Measurements from ENCODE around the gene CD74. TPM values are rescaled to one million over a fixed set of nuclear protein-coding genes. Genes with fewer than 3 reads are reported as not detected.

The CD74 gene
- total RNA-seq, 1 donor from 2014 or later = 15.7 TPM

GRCh38 chr5:150413176-150413901 is 629 bp upstream of the CD74 start:
- no peaks in the 10 kb centered on the region for H3K27me3 Mint-ChIP-seq (ENCODE audit: low read depth, unreplicated experiment)

GRCh38 chr5:150411245-150411979 is 1.3 kb downstream of the CD74 start:
- no peak for TF ChIP-seq EZH2 (IDR thresholded peaks at IDR 0.05; ENCODE audit: insufficient read depth, low read length)
- no peak for DNase-seq (ENCODE audit: low read depth)
- no peak for FAIRE-seq
- Histone ChIP-seq H3K9me3 (ENCODE audit: insufficient read depth, low read depth, low read length) (no peaks in the 10 kb centered on the region), H3K4me2 (ENCODE audit: low read length) (no peak overlapping the region), H2AFZ (ENCODE audit: low read depth, low read length) (no peak overlapping the region), H3K27ac (ENCODE audit: low read depth, low read length) (no peak overlapping the region), H3K27me3 (ENCODE audit: insufficient read depth, low read length) (no peaks in the 10 kb centered on the region), H3K36me3 (ENCODE audit: insufficient read depth, low read length) (no peaks in the 10 kb centered on the region), H3K4me1 (ENCODE audit: insufficient read depth, low read length) (no peaks in the 10 kb centered on the region), H3K4me3 (ENCODE audit: insufficient read depth, low read depth, low read length) (no peak overlapping the region), H3K9ac (ENCODE audit: low read length) (no peak overlapping the region), H4K20me1 (ENCODE audit: insufficient read depth, low read length) (no peaks in the 10 kb centered on the region), H3K79me2 (ENCODE audit: insufficient read depth, low read length) (no peaks in the 10 kb centered on the region)
- H3K9me3 Mint-ChIP-seq (ENCODE audit: unreplicated experiment) = no peaks in the 10 kb centered on the region
- no peak overlapping the region for H3K27ac Mint-ChIP-seq (ENCODE audit: unreplicated experiment)
- no peaks in the 10 kb centered on the region for H3K36me3 Mint-ChIP-seq (ENCODE audit: low read depth, unreplicated experiment)
- no peak overlapping the region for H3K4me3 Mint-ChIP-seq (ENCODE audit: unreplicated experiment)
- H3K27me3 Mint-ChIP-seq (ENCODE audit: low read depth, unreplicated experiment) = no peaks in the 10 kb centered on the region
- peaks cover 4% of the 10 kb centered on the region for H3K4me1 Mint-ChIP-seq (ENCODE audit: low read depth, unreplicated experiment)

More at GRCh38 chr5:150413176-150413901, 629 bp upstream of the CD74 start:
- DNase-seq (ENCODE audit: low read depth) = no peak
- peak overlapping the region; percentile 60 for H3K4me2 ChIP-seq (ENCODE audit: low read length)
- H3K27me3 ChIP-seq (ENCODE audit: insufficient read depth, low read length) = no peaks in the 10 kb centered on the region
- H3K4me3 ChIP-seq (ENCODE audit: insufficient read depth, low read depth, low read length) = no peak overlapping the region
- Mint-ChIP-seq H3K4me3 (ENCODE audit: unreplicated experiment) (peak overlapping the region; percentile 42), H3K36me3 (ENCODE audit: low read depth, unreplicated experiment) (no peaks in the 10 kb centered on the region), H3K27ac (ENCODE audit: unreplicated experiment) (no peak overlapping the region), H3K4me1 (ENCODE audit: low read depth, unreplicated experiment) (peaks cover 4% of the 10 kb centered on the region), H3K9me3 (ENCODE audit: unreplicated experiment) (no peaks in the 10 kb centered on the region)
- TF ChIP-seq CTCF (IDR thresholded peaks at IDR 0.05; ENCODE audit: insufficient read depth, low read depth, low read length) (no peak), EZH2 (IDR thresholded peaks at IDR 0.05; ENCODE audit: insufficient read depth, low read length) (no peak)
- H2AFZ ChIP-seq (ENCODE audit: low read depth, low read length) = peak overlapping the region; percentile 44
- H3K9ac ChIP-seq (ENCODE audit: low read length) = no peak overlapping the region
- H3K4me1 ChIP-seq (ENCODE audit: insufficient read depth, low read length) = no peaks in the 10 kb centered on the region
- H3K27ac ChIP-seq (ENCODE audit: low read depth, low read length) = no peak overlapping the region
- FAIRE-seq = no peak
- no peaks in the 10 kb centered on the region for H4K20me1 ChIP-seq (ENCODE audit: insufficient read depth, low read length)
- no peaks in the 10 kb centered on the region for H3K79me2 ChIP-seq (ENCODE audit: insufficient read depth, low read length)
- no peaks in the 10 kb centered on the region for H3K36me3 ChIP-seq (ENCODE audit: insufficient read depth, low read length)
- no peaks in the 10 kb centered on the region for H3K9me3 ChIP-seq (ENCODE audit: insufficient read depth, low read depth, low read length)

GRCh38 chr5:150410524-150411244 is 2.0 kb downstream of the CD74 start:
- no peak for FAIRE-seq
- Histone ChIP-seq H3K9ac (ENCODE audit: low read length) (no peak overlapping the region), H3K79me2 (ENCODE audit: insufficient read depth, low read length) (no peaks in the 10 kb centered on the region), H3K4me2 (ENCODE audit: low read length) (no peak overlapping the region), H3K36me3 (ENCODE audit: insufficient read depth, low read length) (no peaks in the 10 kb centered on the region), H2AFZ (ENCODE audit: low read depth, low read length) (no peak overlapping the region), H4K20me1 (ENCODE audit: insufficient read depth, low read length) (no peaks in the 10 kb centered on the region), H3K27ac (ENCODE audit: low read depth, low read length) (no peak overlapping the region), H3K27me3 (ENCODE audit: insufficient read depth, low read length) (no peaks in the 10 kb centered on the region), H3K9me3 (ENCODE audit: insufficient read depth, low read depth, low read length) (no peaks in the 10 kb centered on the region), H3K4me3 (ENCODE audit: insufficient read depth, low read depth, low read length) (no peak overlapping the region), H3K4me1 (ENCODE audit: insufficient read depth, low read length) (no peaks in the 10 kb centered on the region)
- TF ChIP-seq EZH2 (IDR thresholded peaks at IDR 0.05; ENCODE audit: insufficient read depth, low read length) (no peak), CTCF (IDR thresholded peaks at IDR 0.05; ENCODE audit: insufficient read depth, low read depth, low read length) (no peak)
- Mint-ChIP-seq H3K4me1 (ENCODE audit: low read depth, unreplicated experiment) (peaks cover 4% of the 10 kb centered on the region), H3K4me3 (ENCODE audit: unreplicated experiment) (no peak overlapping the region), H3K27ac (ENCODE audit: unreplicated experiment) (no peak overlapping the region), H3K36me3 (ENCODE audit: low read depth, unreplicated experiment) (no peaks in the 10 kb centered on the region), H3K9me3 (ENCODE audit: unreplicated experiment) (no peaks in the 10 kb centered on the region), H3K27me3 (ENCODE audit: low read depth, unreplicated experiment) (no peaks in the 10 kb centered on the region)
- DNase-seq (ENCODE audit: low read depth) = peak; percentile 48

Measured in astrocyte (in vitro differentiated cells and primary cell).